Measurements from ENCODE around the gene TATDN2. TPM values are rescaled to one million over a fixed set of nuclear protein-coding genes. Genes with fewer than 3 reads are reported as not detected.

Gene TATDN2
- total RNA-seq, 2 donors from 2014 or later: 29.5 to 38.7 TPM

DNA sequence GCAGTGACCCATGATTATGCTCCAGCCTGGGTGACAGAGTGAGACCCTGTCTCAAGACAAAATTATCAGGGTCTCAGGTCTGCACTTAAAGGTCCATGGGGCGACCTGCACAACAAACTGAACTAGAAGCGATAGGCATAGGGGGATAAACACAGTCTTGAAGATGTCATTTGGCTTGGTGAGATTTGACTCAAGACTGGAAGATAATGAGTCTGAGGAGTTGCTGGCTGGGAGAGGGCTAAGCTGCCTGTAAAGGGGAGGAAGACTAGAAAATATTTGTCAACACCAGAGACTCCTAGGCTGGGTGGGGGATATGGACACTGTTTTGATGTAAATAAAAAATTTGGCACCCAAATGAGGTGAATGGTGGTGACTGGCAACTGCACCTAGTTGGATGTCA lies 24.7 kb downstream of the TATDN2 start:
- TF ChIP-seq, protein P1, sequence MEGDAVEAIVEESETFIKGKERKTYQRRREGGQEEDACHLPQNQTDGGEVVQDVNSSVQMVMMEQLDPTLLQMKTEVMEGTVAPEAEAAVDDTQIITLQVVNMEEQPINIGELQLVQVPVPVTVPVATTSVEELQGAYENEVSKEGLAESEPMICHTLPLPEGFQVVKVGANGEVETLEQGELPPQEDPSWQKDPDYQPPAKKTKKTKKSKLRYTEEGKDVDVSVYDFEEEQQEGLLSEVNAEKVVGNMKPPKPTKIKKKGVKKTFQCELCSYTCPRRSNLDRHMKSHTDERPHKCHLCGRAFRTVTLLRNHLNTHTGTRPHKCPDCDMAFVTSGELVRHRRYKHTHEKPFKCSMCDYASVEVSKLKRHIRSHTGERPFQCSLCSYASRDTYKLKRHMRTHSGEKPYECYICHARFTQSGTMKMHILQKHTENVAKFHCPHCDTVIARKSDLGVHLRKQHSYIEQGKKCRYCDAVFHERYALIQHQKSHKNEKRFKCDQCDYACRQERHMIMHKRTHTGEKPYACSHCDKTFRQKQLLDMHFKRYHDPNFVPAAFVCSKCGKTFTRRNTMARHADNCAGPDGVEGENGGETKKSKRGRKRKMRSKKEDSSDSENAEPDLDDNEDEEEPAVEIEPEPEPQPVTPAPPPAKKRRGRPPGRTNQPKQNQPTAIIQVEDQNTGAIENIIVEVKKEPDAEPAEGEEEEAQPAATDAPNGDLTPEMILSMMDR (IDR thresholded peaks at IDR 0.05): no peak
- no peaks in the 10 kb centered on the region for H3K9me3 ChIP-seq
- no peak for DNase-seq (ENCODE audit: low spot score)
- peaks cover 12 to 26% of the 10 kb centered on the region in 2 donors for H3K4me1 ChIP-seq (ENCODE audit: control insufficient read depth in 1 of 2, low read depth in 2 of 2)
- H3K27ac ChIP-seq: no peak overlapping the region
- peaks cover 38% of the 10 kb centered on the region for H3K36me3 ChIP-seq
- ATAC-seq (ENCODE audit: insufficient number of reproducible peaks, low FRiP score, low read depth): no peak
- no peak overlapping the region for H3K4me3 ChIP-seq
- no peaks in the 10 kb centered on the region for H3K27me3 ChIP-seq (replicated peaks; ENCODE audit: insufficient read depth)

DNA sequence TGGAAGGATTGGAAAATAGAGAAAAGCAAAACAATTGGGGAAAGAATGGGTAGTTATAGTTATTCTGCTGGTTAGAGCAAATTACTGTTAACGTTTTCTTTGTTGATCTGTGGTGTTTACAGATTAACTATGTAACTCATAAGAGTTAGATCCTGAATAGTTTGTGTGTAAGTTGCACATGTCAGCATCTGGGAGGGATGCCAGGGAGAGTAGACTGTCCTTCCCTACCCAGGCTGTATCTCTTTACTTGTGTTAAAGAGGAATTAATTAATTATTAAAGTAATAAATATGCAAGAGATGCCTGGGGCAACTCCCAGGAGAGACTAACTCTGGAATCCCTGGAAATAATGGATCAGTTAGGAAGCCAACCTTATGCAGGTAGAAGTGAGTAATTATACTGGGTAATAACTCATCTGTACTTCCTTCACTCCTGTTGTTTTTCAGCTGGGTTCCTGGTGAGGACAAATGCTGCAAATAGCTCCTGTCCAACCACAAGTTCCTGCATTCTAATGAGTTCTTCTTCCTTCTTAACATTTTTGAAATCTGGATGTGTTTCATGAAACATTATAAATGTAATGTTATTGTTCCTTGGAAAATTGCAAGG lies 25.5 kb downstream of the TATDN2 start:
- DNase-seq (ENCODE audit: low spot score): no peak
- Histone ChIP-seq H3K36me3 (peaks cover 47% of the 10 kb centered on the region), H3K4me1 (ENCODE audit: control insufficient read depth in 1 of 2, low read depth in 2 of 2) (peaks cover 12 to 19% of the 10 kb centered on the region in 2 donors), H3K4me3 (no peak overlapping the region), H3K9me3 (no peaks in the 10 kb centered on the region), H3K27me3 (replicated peaks; ENCODE audit: insufficient read depth) (no peaks in the 10 kb centered on the region), H3K27ac (no peak overlapping the region)
- no peak for ATAC-seq (ENCODE audit: insufficient number of reproducible peaks, low FRiP score, low read depth)
- TF ChIP-seq, protein P1 (IDR thresholded peaks at IDR 0.05): no peak

DNA sequence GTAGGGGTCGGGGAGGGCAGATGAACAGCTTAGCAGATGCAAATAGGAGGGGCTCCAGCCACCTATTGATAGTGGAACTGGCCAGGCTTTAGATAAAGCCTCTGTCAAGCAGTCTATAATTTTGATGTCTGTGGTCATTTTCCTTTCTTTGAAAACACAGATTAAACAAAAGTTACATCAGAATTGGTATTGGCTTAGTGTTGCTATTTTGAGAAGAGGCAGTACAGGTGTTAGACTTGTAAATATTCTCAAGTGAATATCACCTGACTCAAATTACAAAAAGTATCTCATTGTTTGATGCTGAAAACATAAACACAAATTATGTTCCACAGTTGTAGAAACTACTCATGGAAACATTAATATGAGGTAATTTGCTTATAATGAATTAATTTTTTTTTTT lies 26.3 kb downstream of the TATDN2 start:
- no peaks in the 10 kb centered on the region for H3K9me3 ChIP-seq
- no peak for DNase-seq (ENCODE audit: low spot score)
- H3K4me3 ChIP-seq: no peak overlapping the region
- peaks cover 49% of the 10 kb centered on the region for H3K36me3 ChIP-seq
- peaks cover 12 to 19% of the 10 kb centered on the region in 2 donors for H3K4me1 ChIP-seq (ENCODE audit: control insufficient read depth in 1 of 2, low read depth in 2 of 2)
- no peaks in the 10 kb centered on the region for H3K27me3 ChIP-seq (replicated peaks; ENCODE audit: insufficient read depth)
- no peak for ATAC-seq (ENCODE audit: insufficient number of reproducible peaks, low FRiP score, low read depth)
- TF ChIP-seq, protein P1 (IDR thresholded peaks at IDR 0.05): no peak
- H3K27ac ChIP-seq: no peak overlapping the region

DNA sequence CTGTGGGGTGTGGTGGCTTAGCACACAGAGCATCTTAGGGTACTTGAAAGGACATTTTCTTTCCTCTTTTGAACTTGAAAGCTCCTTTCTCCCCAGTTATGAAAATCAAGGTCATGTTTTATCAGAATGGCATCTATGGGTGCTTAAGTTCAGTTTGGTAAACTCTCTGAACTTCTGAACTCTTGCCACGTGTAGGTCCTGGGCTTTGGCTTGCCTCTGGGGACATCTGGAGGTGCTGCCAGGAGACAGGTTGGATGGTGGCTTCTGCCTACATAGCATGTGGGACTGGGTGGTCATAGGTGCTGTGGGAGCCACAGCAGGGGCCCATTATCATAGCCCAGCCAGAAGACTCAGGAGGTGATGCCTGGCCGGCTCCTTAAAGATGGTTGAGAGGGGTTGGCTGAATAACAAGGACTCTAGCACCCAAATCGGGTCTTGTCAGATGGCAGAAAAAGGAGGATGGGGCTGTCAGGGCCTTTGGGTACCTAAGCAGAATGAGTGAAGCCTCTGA lies 28.9 kb downstream of the TATDN2 start:
- no peaks in the 10 kb centered on the region for H3K9me3 ChIP-seq
- peaks cover 12 to 19% of the 10 kb centered on the region in 2 donors for H3K4me1 ChIP-seq (ENCODE audit: control insufficient read depth in 1 of 2, low read depth in 2 of 2)
- no peaks in the 10 kb centered on the region for H3K27me3 ChIP-seq (replicated peaks; ENCODE audit: insufficient read depth)
- H3K27ac ChIP-seq: no peak overlapping the region
- TF ChIP-seq, protein P1 (IDR thresholded peaks at IDR 0.05): no peak
- no peak for DNase-seq (ENCODE audit: low spot score)
- H3K4me3 ChIP-seq: no peak overlapping the region
- H3K36me3 ChIP-seq: peaks cover 41% of the 10 kb centered on the region
- no peak for ATAC-seq (ENCODE audit: insufficient number of reproducible peaks, low FRiP score, low read depth)

DNA sequence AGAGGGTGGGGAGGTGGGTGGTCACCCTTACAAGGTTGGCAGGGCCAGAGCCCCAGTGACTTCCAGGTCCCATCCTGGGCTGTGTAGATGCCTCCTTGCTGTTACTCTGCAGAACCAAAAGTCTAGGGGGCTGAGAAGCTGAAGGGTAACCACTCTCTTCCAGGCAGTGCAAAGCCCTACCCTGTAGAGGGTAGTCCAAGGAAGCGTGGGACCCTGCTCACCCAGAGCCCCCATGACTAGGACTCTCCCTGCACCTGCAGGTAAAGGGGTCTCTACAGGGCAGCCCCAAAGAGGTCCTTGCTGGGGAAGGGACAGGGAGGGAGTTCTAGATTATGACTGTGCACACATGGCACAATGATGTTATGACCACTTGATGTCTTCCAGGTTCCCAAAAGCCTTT lies 30.2 kb downstream of the TATDN2 start:
- H3K4me1 ChIP-seq (ENCODE audit: control insufficient read depth in 1 of 2, low read depth in 2 of 2): peaks cover 6 to 12% of the 10 kb centered on the region in 2 donors
- H3K36me3 ChIP-seq: peaks cover 47% of the 10 kb centered on the region
- H3K27ac ChIP-seq: no peak overlapping the region
- TF ChIP-seq, protein P1 (IDR thresholded peaks at IDR 0.05): no peak
- ATAC-seq (ENCODE audit: insufficient number of reproducible peaks, low FRiP score, low read depth) (no peak), DNase-seq (ENCODE audit: low spot score) (no peak)
- no peak overlapping the region for H3K4me3 ChIP-seq
- H3K9me3 ChIP-seq: no peaks in the 10 kb centered on the region
- H3K27me3 ChIP-seq (replicated peaks; ENCODE audit: insufficient read depth): no peaks in the 10 kb centered on the region

Data from thoracic aorta (tissue), 2 donors.